Heart left ventricle (tissue), 13 donors: ENCODE data around the gene AK3.

Experiments used
- POLR2A ChIP-seq, 2 donors: fragments of 450-650 bp; IDR thresholded peaks; one replicate each; pipeline ENCODE4 v1.6.1; 2017; ENCODE audit warnings: antibody characterized with exemption in 2 of 2, mild to moderate bottlenecking in 2 of 2, moderate library complexity in 2 of 2
- TF ChIP-seq, protein P1 (sequence below), 12 donors: fragments of 200-600 bp; sonication (generic) in 4 of 12; IDR thresholded peaks; one replicate each; pipeline versions ENCODE4 v1.5.0 to v1.8.0; 2018 to 2022; ENCODE audit warnings: antibody characterized with exemption in 12 of 12, mild to moderate bottlenecking in 5 of 12
- donor health status: ischemic (EF 13 %, LVEDD 7.1; RV severe dilation, severe dysfunction).
- donor health status: DM: no; HTN: yes; CAD: no.
- donor health status: DM: no; HTN: no; CAD: no.
- donor health status: ischemic (EF 25% LVEDD 6.9; RV normal size, moderate dysfunction).
- donor health status: ischemic (EF 25% LVEDD 5.7; RV mildly dilated, moderate dysfunction).
- donor health status: ischemic (EF 35%, LVEDD 5.7; RV mildly dilated, moderate dysfunction).
- donor health status: nonischemic (EF 11% LVEDD 7.7; RV severe dilation, severe dysfunction).
- donor health status: DM: yes; HTN: yes; CAD: no.
- donor health status: PGD.
- donor health status: ischemic (EF 29% LVEDD 5.4; RV normal size, mild dysfunction).
- donor health status: nonischemic (EF 23%, LVEDD 6.1; RV moderate dilation, normal function).

DNA sequence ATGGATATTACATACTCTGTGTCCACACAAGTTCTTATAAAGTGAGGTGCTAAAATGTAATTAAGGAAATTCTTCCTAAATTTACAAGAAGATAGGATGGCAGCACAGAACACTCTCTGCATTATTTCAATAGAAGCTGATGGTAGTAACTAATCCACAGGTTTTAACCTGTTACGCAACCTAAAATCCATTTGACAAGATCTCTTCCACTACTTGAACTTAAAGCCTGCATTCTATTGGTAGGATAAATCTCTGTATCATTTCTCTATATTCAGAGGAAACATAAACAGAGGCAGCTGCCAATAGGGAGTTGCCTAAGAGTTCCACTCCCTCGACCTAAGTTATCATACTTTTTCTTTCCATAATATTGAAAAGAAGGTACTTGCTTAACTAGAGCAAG, 40.1 kb downstream of the AK3 start:
- TF ChIP-seq, protein P1, sequence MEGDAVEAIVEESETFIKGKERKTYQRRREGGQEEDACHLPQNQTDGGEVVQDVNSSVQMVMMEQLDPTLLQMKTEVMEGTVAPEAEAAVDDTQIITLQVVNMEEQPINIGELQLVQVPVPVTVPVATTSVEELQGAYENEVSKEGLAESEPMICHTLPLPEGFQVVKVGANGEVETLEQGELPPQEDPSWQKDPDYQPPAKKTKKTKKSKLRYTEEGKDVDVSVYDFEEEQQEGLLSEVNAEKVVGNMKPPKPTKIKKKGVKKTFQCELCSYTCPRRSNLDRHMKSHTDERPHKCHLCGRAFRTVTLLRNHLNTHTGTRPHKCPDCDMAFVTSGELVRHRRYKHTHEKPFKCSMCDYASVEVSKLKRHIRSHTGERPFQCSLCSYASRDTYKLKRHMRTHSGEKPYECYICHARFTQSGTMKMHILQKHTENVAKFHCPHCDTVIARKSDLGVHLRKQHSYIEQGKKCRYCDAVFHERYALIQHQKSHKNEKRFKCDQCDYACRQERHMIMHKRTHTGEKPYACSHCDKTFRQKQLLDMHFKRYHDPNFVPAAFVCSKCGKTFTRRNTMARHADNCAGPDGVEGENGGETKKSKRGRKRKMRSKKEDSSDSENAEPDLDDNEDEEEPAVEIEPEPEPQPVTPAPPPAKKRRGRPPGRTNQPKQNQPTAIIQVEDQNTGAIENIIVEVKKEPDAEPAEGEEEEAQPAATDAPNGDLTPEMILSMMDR (IDR thresholded peaks at IDR 0.05): no peak
- no peak for TF ChIP-seq POLR2A (IDR thresholded peaks at IDR 0.05)
